ENCODE data around the gene B4GALT5.
"Not testable (repeated sequence)": the region's sequence is repeated elsewhere in the genome, so short reads cannot be mapped to it uniquely, and the experiment has no call there.

Gene B4GALT5

DNA sequence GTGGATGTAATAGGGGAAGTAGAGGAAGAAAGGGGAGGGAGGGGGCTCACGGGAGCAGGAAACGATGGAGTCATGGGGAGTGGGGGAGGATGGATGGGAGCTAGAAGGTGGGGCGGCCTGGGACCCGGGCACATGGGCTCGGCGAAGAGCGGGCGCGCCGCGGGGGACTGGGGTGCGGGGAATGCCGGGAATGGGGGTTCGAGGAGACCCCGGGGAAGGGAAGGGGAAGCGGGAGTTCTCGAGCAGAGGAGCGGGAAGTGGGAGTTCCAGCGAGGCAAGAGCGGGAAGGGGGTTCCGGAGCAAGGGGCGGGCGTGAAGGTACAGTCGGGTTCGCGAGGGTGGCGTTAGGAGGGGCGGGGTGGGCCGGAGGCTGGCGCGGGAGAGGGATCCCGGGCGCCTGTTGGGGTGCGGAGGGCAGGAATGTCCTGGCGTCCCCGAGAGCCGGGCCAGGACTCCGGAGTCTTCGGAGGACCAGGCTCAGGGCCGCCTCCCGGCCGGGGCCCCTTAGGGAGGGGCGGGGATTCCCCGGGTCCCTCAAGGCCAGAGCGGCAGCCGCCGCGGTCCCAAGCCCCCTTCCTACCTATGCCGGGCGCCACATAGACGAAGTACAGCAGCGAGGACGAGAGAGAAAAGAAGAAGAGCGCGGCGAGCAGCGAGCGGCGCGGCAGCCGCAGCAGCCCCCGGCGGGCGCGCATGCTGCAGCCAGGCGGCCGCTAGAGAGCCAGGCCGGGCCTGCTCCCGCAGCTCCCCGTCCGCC lies 504 bp downstream of the B4GALT5 start:
- DNase-seq (ENCODE audit: low read depth), result no peak
- TF ChIP-seq, protein P1, sequence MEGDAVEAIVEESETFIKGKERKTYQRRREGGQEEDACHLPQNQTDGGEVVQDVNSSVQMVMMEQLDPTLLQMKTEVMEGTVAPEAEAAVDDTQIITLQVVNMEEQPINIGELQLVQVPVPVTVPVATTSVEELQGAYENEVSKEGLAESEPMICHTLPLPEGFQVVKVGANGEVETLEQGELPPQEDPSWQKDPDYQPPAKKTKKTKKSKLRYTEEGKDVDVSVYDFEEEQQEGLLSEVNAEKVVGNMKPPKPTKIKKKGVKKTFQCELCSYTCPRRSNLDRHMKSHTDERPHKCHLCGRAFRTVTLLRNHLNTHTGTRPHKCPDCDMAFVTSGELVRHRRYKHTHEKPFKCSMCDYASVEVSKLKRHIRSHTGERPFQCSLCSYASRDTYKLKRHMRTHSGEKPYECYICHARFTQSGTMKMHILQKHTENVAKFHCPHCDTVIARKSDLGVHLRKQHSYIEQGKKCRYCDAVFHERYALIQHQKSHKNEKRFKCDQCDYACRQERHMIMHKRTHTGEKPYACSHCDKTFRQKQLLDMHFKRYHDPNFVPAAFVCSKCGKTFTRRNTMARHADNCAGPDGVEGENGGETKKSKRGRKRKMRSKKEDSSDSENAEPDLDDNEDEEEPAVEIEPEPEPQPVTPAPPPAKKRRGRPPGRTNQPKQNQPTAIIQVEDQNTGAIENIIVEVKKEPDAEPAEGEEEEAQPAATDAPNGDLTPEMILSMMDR (conservative IDR thresholded peaks at IDR 0.05; ENCODE audit: low read length), result no peak
- peak overlapping the region; percentile 84 for H3K4me3 ChIP-seq (ENCODE audit: low read length)

DNA sequence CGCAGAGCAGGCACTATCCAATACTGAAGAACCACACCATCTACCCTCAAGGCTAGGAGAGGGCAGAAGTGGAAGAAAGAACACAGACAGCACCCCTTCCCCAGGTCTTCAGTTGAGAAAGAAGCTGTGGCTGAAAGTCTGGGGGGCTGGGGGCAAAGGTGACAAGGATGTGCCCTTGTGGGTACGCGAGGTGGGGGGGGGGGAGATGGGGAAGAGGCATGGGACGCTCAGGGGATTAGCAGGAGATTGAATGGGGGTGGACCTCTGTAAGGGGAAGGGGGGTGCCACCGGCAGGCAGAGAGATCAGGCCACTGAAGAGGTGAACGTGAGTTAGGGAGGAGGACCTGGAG lies 1.1 kb downstream of the B4GALT5 start:
- peak overlapping the region; percentile 84 for H3K4me3 ChIP-seq (ENCODE audit: low read length)
- DNase-seq (ENCODE audit: low read depth), result no peak
- TF ChIP-seq, protein P1 (conservative IDR thresholded peaks at IDR 0.05; ENCODE audit: low read length), result no peak

DNA sequence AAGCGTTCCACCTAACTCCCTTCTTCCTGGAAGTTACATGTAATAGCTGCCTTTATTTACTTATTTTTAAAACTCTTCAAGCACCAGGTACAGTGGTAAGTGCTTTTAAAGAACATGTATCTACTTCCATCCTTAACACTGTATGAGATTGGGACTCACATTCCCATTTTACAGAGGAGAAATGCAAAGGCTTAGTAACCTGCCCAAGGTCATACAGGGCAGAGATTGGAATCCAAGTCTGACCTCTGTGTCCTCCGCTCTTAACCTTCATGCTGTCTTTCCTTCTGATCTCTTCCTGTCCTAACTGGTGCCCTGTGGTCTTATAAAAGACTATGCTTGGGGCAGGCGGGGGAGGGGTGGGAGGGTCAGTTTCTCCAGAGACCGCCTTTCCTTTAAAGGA lies 1.6 kb downstream of the B4GALT5 start:
- DNase-seq (ENCODE audit: low read depth), result no peak
- H3K4me3 ChIP-seq (ENCODE audit: low read length), result peak overlapping the region; percentile 84
- TF ChIP-seq, protein P1 (conservative IDR thresholded peaks at IDR 0.05; ENCODE audit: low read length), result no peak

DNA sequence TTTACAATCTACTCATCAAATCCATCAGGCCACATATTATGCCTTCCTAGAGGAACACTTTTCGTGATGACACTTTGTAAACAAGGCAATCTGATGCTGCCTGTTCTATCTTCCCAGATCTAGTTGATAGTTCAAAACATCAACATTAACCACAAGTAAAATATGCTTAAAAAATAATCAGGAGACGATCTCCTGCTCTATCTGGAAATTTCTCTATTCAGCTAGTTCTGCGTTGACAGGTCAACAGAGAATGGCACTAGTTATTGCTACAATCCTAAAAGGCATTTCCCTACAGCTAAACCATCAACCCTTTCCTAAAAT lies 2.1 kb downstream of the B4GALT5 start:
- peak overlapping the region; percentile 84 for H3K4me3 ChIP-seq (ENCODE audit: low read length)
- DNase-seq (ENCODE audit: low read depth), result no peak
- TF ChIP-seq, protein P1 (conservative IDR thresholded peaks at IDR 0.05; ENCODE audit: low read length), result no peak

DNA sequence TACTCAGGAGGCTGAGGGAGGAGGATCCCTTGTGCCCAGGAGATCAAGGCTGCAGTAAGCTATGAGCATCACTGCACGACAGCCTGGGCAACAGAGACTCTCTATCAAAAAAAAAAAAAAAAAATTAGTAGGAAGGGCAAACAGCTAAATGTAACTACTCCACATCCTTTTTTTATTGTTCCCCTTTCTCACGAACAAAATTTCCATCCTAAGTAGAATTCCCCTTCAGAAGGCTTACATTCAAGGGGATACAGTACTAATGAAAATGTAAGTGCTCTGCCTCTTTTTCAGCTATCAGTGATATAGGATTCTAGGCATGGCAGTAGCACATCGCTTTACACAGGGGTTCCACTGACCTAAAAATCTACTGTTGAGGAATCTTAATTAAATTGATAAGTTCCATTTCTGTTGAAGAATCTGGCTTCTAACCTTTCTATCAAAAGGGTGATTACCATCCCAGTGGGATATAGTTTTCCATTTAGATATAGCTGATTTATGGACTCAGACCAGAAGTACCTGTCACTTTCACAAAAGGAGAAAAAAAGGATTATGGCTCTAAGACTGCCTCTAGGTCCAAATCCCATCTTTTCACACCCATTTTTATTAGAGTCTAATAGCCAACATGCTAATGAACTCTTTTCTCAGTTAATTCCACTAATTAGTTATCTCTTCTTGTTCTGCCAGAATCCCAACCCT lies 2.6 kb downstream of the B4GALT5 start:
- no peak overlapping the region for H3K4me3 ChIP-seq (ENCODE audit: low read length)
- TF ChIP-seq, protein P1 (conservative IDR thresholded peaks at IDR 0.05; ENCODE audit: low read length), result no peak
- no peak for DNase-seq (ENCODE audit: low read depth)

DNA sequence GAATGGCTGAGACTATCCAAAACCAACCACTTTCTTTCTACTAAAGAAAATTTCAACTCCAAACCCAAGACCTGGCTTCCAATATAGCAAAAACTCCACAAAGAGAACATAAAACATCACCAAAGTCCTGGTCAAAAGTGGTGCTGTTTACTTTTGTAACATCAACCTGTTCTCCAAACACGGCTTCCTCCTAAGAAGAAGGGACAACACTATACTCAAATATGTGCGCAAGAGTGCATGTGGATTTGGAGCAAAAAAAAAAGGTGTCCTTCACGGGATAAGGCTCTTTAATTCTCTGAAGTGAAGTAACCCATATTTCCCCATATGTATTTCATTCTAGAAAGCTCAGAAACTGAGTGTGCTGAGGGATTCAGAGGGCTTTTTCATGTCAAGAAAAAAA lies 6.6 kb downstream of the B4GALT5 start:
- no peak for DNase-seq (ENCODE audit: low read depth)
- TF ChIP-seq, protein P1 (conservative IDR thresholded peaks at IDR 0.05; ENCODE audit: low read length), result no peak
- no peak overlapping the region for H3K4me3 ChIP-seq (ENCODE audit: low read length)

DNA sequence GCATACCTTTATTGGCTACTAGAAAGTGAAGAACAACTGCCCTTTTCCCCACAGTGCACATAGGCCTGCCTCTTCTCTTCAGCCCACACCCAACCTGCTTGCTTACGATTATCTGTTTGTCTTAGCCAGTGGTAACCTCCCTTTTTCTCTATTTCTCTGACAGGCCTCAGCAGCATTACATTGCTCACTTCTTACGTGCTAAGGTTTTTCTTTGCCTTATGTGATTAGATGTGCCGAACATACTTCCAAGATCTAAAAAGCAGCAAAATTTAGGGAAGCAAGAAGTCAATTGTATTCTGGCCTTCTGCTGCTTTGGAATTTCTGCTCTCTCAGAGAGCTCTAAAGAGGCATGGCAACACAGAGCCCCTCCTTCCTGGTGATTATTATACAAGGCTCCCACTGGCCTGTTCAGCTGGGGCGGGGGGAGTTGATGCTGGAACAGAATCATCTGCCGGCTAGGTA lies 7.0 kb downstream of the B4GALT5 start:
- no peak overlapping the region for H3K4me3 ChIP-seq (ENCODE audit: low read length)
- TF ChIP-seq, protein P1 (conservative IDR thresholded peaks at IDR 0.05; ENCODE audit: low read length), result no peak
- DNase-seq (ENCODE audit: low read depth), result no peak

DNA sequence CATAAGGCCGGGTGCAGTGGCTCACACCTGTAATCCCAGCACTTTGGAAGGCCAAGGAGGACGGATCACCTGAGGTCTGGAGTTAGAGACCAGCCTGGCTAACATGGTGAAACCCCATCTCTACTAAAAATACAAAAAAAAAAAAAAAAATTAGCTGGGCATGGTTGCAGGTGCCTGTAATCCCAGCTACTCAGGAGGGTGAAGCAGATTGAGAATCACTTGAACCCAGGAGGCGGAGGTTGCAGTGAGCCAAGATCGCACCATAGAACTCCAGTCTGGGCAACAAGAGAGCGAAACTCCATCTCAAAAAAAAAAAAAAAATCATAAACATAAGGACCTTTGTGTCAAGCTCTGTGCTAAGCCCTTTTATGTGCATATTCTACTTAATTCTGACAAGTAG lies 7.8 kb downstream of the B4GALT5 start:
- DNase-seq (ENCODE audit: low read depth); H3K4me3 ChIP-seq (ENCODE audit: low read length): not testable (repeated sequence)

Data from AG10803 (cell line).